Measurements from ENCODE around the gene PPFIA4.
A peak's percentile ranks its signal among the peaks of the same experiment; 100 is the strongest.

Gene PPFIA4

GRCh38 chr1:203128431-203128715 is 102.1 kb downstream of the PPFIA4 start:
- no peak for DNase-seq (ENCODE audit: low read depth, low spot score)
- in situ Hi-C loops (cut with HindIII; ENCODE audit: low sequenced_read_pairs), result no loop called here
- TF ChIP-seq, protein P1, sequence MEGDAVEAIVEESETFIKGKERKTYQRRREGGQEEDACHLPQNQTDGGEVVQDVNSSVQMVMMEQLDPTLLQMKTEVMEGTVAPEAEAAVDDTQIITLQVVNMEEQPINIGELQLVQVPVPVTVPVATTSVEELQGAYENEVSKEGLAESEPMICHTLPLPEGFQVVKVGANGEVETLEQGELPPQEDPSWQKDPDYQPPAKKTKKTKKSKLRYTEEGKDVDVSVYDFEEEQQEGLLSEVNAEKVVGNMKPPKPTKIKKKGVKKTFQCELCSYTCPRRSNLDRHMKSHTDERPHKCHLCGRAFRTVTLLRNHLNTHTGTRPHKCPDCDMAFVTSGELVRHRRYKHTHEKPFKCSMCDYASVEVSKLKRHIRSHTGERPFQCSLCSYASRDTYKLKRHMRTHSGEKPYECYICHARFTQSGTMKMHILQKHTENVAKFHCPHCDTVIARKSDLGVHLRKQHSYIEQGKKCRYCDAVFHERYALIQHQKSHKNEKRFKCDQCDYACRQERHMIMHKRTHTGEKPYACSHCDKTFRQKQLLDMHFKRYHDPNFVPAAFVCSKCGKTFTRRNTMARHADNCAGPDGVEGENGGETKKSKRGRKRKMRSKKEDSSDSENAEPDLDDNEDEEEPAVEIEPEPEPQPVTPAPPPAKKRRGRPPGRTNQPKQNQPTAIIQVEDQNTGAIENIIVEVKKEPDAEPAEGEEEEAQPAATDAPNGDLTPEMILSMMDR (IDR thresholded peaks at IDR 0.05; ENCODE audit: low read depth, low read length), result no peak
- peak overlapping the region; percentile 32 for H3K4me3 ChIP-seq (ENCODE audit: low read depth, low read length)

Measured in astrocyte of the spinal cord (primary cell).